ENCODE data around the gene NME7.

The NME7 gene

GRCh38 chr1:169117599-169117998 is 250.0 kb downstream of the NME7 start:
- in situ Hi-C loops (cut with MboI; ENCODE audit: low pct_unique_long_range_greater_than_20kb, low sequenced_read_pairs, unreplicated experiment) = loop anchor here (25.0 kb wide), 1 partner anchor 480 kb away; no protein-coding TSS in a partner anchor
- no peak for TF ChIP-seq CTCF (IDR thresholded peaks at IDR 0.05; ENCODE audit: extremely low read depth, insufficient read depth, missing control alignments)
- no peak for DNase-seq (ENCODE audit: low spot score)

DNA sequence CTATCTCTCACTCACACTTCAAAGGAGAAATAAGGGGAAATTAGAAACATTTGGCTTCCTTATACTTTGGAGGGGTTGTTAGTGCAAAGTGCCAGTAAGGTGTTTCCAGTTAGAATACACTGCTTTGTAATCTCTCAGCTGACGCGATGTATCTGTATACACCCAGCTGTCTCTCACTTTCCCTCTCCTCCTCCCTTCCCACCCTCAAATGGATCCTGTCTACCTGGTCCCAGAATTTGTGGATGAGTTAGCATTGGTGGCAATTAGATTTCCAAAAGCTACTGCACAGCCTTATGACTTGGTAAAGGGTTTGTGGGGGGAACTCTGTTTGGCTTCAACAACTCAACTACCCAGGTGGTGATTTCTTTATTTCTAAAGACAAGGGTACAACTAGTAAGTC is 250.6 kb downstream of the NME7 start:
- no peak for TF ChIP-seq CTCF (IDR thresholded peaks at IDR 0.05; ENCODE audit: extremely low read depth, insufficient read depth, missing control alignments)
- no peak for DNase-seq (ENCODE audit: low spot score)
- in situ Hi-C loops (cut with MboI; ENCODE audit: low pct_unique_long_range_greater_than_20kb, low sequenced_read_pairs, unreplicated experiment) = loop anchor here (25.0 kb wide), 1 partner anchor 480 kb away; no protein-coding TSS in a partner anchor

- DNase-seq (ENCODE audit: low spot score) = peak; percentile 36
Measured at GRCh38 chr1:169115891-169116585, 251.6 kb downstream of the NME7 start.

DNA sequence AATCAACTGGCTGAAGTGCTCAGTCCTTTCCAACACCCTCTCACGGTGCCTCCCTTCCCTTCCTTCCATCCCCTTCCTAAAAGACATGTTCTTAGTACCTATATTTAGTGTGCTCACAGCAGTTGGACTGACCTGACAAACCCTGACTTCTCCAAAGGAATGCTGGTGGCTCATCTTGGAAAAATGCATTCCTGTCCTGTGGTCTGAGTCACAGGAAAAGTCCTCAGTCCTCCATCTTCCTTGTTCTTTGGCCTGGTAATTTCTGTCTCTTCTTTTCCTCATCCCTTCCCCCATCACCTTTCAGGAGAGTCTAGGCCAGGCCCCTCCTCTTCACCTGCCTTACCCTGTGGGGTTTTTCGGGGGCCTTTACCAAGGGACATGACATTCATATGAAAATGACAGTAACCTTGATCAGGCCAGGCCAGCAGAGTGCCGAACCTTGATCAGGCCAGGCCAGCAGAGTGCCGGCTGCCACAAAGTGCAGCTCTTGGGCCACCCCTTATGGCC is 253.9 kb downstream of the NME7 start:
- DNase-seq (ENCODE audit: low spot score) = no peak
- in situ Hi-C loops (cut with MboI; ENCODE audit: low pct_unique_long_range_greater_than_20kb, low sequenced_read_pairs, unreplicated experiment) = loop anchor here (25.0 kb wide), 1 partner anchor 476 kb away; no protein-coding TSS in a partner anchor
- no peak for TF ChIP-seq CTCF (IDR thresholded peaks at IDR 0.05; ENCODE audit: extremely low read depth, insufficient read depth, missing control alignments)

More at GRCh38 chr1:169115891-169116585, 251.6 kb downstream of the NME7 start:
- in situ Hi-C loops (cut with MboI; ENCODE audit: low pct_unique_long_range_greater_than_20kb, low sequenced_read_pairs, unreplicated experiment) = loop anchor here (25.0 kb wide), 1 partner anchor 479 kb away; no protein-coding TSS in a partner anchor
- TF ChIP-seq CTCF (IDR thresholded peaks at IDR 0.05; ENCODE audit: extremely low read depth, insufficient read depth, missing control alignments) = no peak

- no peak for DNase-seq (ENCODE audit: low spot score)
- no peak for TF ChIP-seq CTCF (IDR thresholded peaks at IDR 0.05; ENCODE audit: extremely low read depth, insufficient read depth, missing control alignments)
- in situ Hi-C loops (cut with MboI; ENCODE audit: low pct_unique_long_range_greater_than_20kb, low sequenced_read_pairs, unreplicated experiment) = loop anchor here (25.0 kb wide), 1 partner anchor 475 kb away; no protein-coding TSS in a partner anchor
Measured at GRCh38 chr1:169112241-169112640, 255.4 kb downstream of the NME7 start.

DNA sequence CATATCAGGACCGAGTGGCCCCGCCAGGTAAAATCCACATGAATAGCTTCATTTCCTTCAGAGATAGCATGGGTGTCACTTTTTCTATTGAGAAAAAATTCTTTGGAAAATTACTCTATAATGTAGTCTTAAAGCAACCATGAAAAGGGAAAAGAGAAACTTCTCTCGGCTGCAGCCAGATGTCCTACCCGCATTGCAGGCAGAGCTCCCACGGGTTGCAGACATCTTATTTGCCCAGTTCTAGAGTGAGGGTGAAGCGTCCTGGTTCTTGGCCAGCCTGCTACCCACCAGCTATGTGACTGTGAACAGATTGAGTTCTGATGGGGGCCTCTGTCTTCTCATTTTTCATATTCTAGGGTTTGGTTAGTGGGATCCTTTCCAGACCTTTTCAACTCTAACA is 256.1 kb downstream of the NME7 start:
- in situ Hi-C loops (cut with MboI; ENCODE audit: low pct_unique_long_range_greater_than_20kb, low sequenced_read_pairs, unreplicated experiment) = loop anchor here (25.0 kb wide), 1 partner anchor 474 kb away; no protein-coding TSS in a partner anchor
- DNase-seq (ENCODE audit: low spot score) = no peak

More for the DNA sequence above, 256.1 kb downstream of the NME7 start:
- no peak for TF ChIP-seq CTCF (IDR thresholded peaks at IDR 0.05; ENCODE audit: extremely low read depth, insufficient read depth, missing control alignments)
